GM23248 (cell line): ENCODE results near the gene SPATC1L.

Source experiments
- EZH2 ChIP-seq: fragments of 200-600 bp; sonication (generic); IDR thresholded peaks from 2 replicates; pipeline ENCODE4 v1.6.1; 2018; ENCODE audit warnings: antibody characterized with exemption, mild to moderate bottlenecking; ENCODE audit not compliant: insufficient read depth, poor library complexity, severe bottlenecking
- EZH2phosphoT487 ChIP-seq: fragments of 200-600 bp; sonication (generic); IDR thresholded peaks from 2 replicates; pipeline ENCODE4 v1.6.1; 2018; ENCODE audit warnings: antibody characterized with exemption, moderate library complexity, mild to moderate bottlenecking, low read depth; ENCODE audit not compliant: insufficient read depth

DNA sequence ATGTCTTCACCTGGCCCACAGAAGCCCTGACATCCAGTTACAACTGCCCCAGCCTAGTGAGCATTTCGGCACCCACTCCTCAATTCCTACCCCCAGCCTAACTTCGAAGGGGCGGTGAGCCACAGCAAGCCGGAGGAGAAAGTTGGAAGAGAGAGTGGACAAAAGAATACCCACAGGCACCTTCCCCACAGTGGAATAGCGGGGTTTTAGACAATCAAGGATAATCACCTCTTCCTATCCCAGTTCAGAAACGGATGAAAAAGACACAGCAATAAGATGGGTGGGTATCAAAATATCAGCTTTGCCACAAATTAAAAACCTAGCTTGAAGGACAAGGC lies 45.6 kb upstream of the SPATC1L start:
- TF ChIP-seq EZH2phosphoT487 (no peak), EZH2 (no peak)
